Adrenal gland (tissue), 12 donors: ENCODE results near the gene FGF3. TPM values are rescaled to one million over a fixed set of nuclear protein-coding genes. Genes with fewer than 3 reads are reported as not detected.

Source experiments
- DNase-seq, 7 donors: peaks; one replicate each; pipeline ENCODE4 v3.0.0-alpha.2; 2019 to 2020
- H3K27ac ChIP-seq, 5 donors: fragments of 200-600 bp; sonication (generic) in 4 of 5; 1 replicate in 3 of 5; 2 replicates in 2 of 5; pipeline versions ENCODE4 v1.5.1 to v1.8.0; 2016 to 2020; ENCODE audit warnings: mild to moderate bottlenecking in 1 of 5
- H3K27me3 ChIP-seq: fragments of 200-600 bp; 2 replicates; pipeline ENCODE4 v1.8.0; 2021
- H3K36me3 ChIP-seq, 2 donors: fragments of 200-600 bp; replicated peaks in 1 of 2; 1 replicate in 1 of 2; 2 replicates in 1 of 2; pipeline versions ENCODE4 v1.5.1 to v1.8.0; 2018 to 2022
- H3K4me1 ChIP-seq, 2 donors: fragments of 200-600 bp; replicated peaks in 1 of 2; 1 replicate in 1 of 2; 2 replicates in 1 of 2; pipeline versions ENCODE4 v1.5.1 to v1.8.0; 2018 to 2021
- H3K4me3 ChIP-seq, 4 donors: fragments of 200-600 bp; sonication (generic) in 3 of 4; one replicate each; pipeline ENCODE4 v1.5.1; 2016 to 2018
- H3K9me3 ChIP-seq, 3 donors: fragments of 200-600 bp; sonication (generic) in 1 of 3; replicated peaks in 1 of 3; 1 replicate in 2 of 3; 2 replicates in 1 of 3; pipeline versions ENCODE4 v1.5.1 to v1.8.0; 2016 to 2021
- CTCF ChIP-seq, 6 experiments: fragments of 450-650 bp in 4 of 6; fragments of 200-600 bp in 2 of 6; sonication (generic) in 1 of 6; IDR thresholded peaks; 1 replicate in 5 of 6; 2 replicates in 1 of 6; pipeline versions ENCODE4 v1.5.1 to v1.8.0; 2016 to 2021; ENCODE audit warnings: antibody characterized with exemption in 6 of 6, mild to moderate bottlenecking in 2 of 6, moderate library complexity in 1 of 6
- POLR2A ChIP-seq, 2 donors: fragments of 450-650 bp; IDR thresholded peaks; one replicate each; pipeline ENCODE4 v1.6.1; 2017; ENCODE audit warnings: antibody characterized with exemption in 2 of 2, mild to moderate bottlenecking in 2 of 2, moderate library complexity in 1 of 2
- WGBS, 4 donors: extraction: QIAGEN DNeasy Blood & Tissue Kit in 2 of 4; methylation state at CpG; one replicate each; pipeline versions ENCODE4 v1.1.5 to v1.1.7; 2013 to 2017; 5-methylcytosine and 5-hydroxymethylcytosine counted together
- intact Hi-C, 2 donors: fragments of 100-400 bp; cut with DNase I; formaldehyde crosslinking; loops; one replicate each; pipeline versions ENCODE4 v1.14.1 to v1.15.0; 2022 to 2023
- polyA plus RNA-seq, 3 donors: library from polyadenylated mRNA; stranded (reverse); fragments of 200-250 nt in 2 of 3; fragments of 350-450 nt in 1 of 3; fragmentation: Illumina TruSeq in 1 of 3; extraction: RNeasy Lipid Tissue Mini Kit (QIAGEN cat#74804) in 1 of 3; gene quantifications; one replicate each; pipeline ENCODE4 v1.2.3, GENCODE V29; 2013 to 2014
- total RNA-seq, 9 donors: library from RNA; depleted of rRNA in 4 of 9; stranded (reverse); fragments of >200 nt in 4 of 9; fragments of 120-200 nt in 1 of 9; fragmentation: NEBNext Ultra II Directional in 1 of 9; extraction: Animal tissue kit (Norgen Biotek cat#: 25700) in 1 of 9; gene quantifications; one replicate each; pipeline versions ENCODE4 v1.1.0 to v1.2.4, GENCODE V29; 2013 to 2023
- donor health status: healthy with polysubstance abuse.
- donor health status: Bipolar disorder and iron deficiency.
- donor health status: DM: yes; HTN: yes; CAD: no.
- donor health status: DM: no; HTN: no; CAD: no.
- donor health status: DM: no; HTN: no; CAD: no.
- donor health status: DM: yes; HTN: yes; CAD: no.

The FGF3 gene
- total and polyA plus RNA-seq, 12 donors, result not detected

- Histone ChIP-seq H3K36me3 (no peaks in the 10 kb centered on the region), H3K4me1 (no peaks in the 10 kb centered on the region), H3K27ac (no peak overlapping the region), H3K4me3 (no peak overlapping the region), H3K9me3 (peaks cover 0 to 4% (median 0%) of the 10 kb centered on the region in 3 donors), H3K27me3 (no peaks in the 10 kb centered on the region)
- TF ChIP-seq POLR2A (IDR thresholded peaks at IDR 0.05) (no peak), CTCF (IDR thresholded peaks at IDR 0.05) (peak; percentile 30 to 57 (median 54))
- intact Hi-C loops, result loop anchor here in 1 of 2 donors (5.0 kb wide), 1 partner anchor 114 kb away; no protein-coding TSS in a partner anchor
- DNase-seq, result peak in 5 of 7 donors; percentile 17 to 54 (median 26)
- whole genome bisulfite sequencing, 4 donors, result 34 to 45% (median 38%) methylated on average over 9 to 15 of the region's 15 CpGs
Measured at GRCh38 chr11:69801513-69802335, 17.5 kb downstream of the FGF3 start.

GRCh38 chr11:69800278-69800677 lies 18.9 kb downstream of the FGF3 start:
- Histone ChIP-seq H3K27ac (no peak overlapping the region), H3K4me3 (no peak overlapping the region), H3K27me3 (no peaks in the 10 kb centered on the region), H3K9me3 (peaks cover 0 to 4% (median 0%) of the 10 kb centered on the region in 3 donors), H3K36me3 (no peaks in the 10 kb centered on the region), H3K4me1 (no peaks in the 10 kb centered on the region)
- DNase-seq, result no peak
- intact Hi-C loops, result loop anchor here in 1 of 2 donors (5.0 kb wide), 1 partner anchor 113 kb away; no protein-coding TSS in a partner anchor
- 76 to 93% (median 92%) methylated on average over 3 to 5 of the region's 5 CpGs for WGBS, 4 donors
- no peak for TF ChIP-seq POLR2A (IDR thresholded peaks at IDR 0.05)

GRCh38 chr11:69799582-69799981 lies 19.6 kb downstream of the FGF3 start:
- TF ChIP-seq CTCF (IDR thresholded peaks at IDR 0.05), result no peak
- TF ChIP-seq POLR2A (IDR thresholded peaks at IDR 0.05), result no peak
- H3K4me1 ChIP-seq, result no peaks in the 10 kb centered on the region
- no peak overlapping the region for H3K27ac ChIP-seq
- H3K27me3 ChIP-seq, result no peaks in the 10 kb centered on the region
- DNase-seq, result no peak
- intact Hi-C loops, result no loop called here
- H3K4me3 ChIP-seq, result no peak overlapping the region
- WGBS, 4 donors, result 17 to 20% (median 17%) methylated on average over 3 of the region's 3 CpGs
- peaks cover 0 to 4% (median 0%) of the 10 kb centered on the region in 3 donors for H3K9me3 ChIP-seq
- H3K36me3 ChIP-seq, result no peaks in the 10 kb centered on the region

GRCh38 chr11:69799097-69799496 lies 20.1 kb downstream of the FGF3 start:
- TF ChIP-seq CTCF (IDR thresholded peaks at IDR 0.05) (no peak), POLR2A (IDR thresholded peaks at IDR 0.05) (no peak)
- H3K4me3 ChIP-seq, result no peak overlapping the region
- H3K4me1 ChIP-seq, result no peaks in the 10 kb centered on the region
- H3K27me3 ChIP-seq, result no peaks in the 10 kb centered on the region
- intact Hi-C loops, result no loop called here
- 75 to 96% (median 90%) methylated on average over 1 to 3 of the region's 3 CpGs for WGBS, 4 donors
- H3K9me3 ChIP-seq, result peaks cover 0 to 4% (median 0%) of the 10 kb centered on the region in 3 donors
- H3K36me3 ChIP-seq, result no peaks in the 10 kb centered on the region
- H3K27ac ChIP-seq, result no peak overlapping the region
- DNase-seq, result no peak
